HepG2 (cell line): ENCODE data around the gene SEMA3B. TPM values are rescaled to one million over a fixed set of nuclear protein-coding genes. Genes with fewer than 3 reads are reported as not detected.

Source experiments
- ATAC-seq: fragments of 200-7000 bp; cut with Tn5 transposase; 3 replicates; pipeline ENCODE4 v1.9.1; 2020; ENCODE audit warnings: mild to moderate bottlenecking, moderate library complexity
- BruUV-seq: library from RNA; stranded (reverse); fragments of 400-500 nt; replicated peaks from 2 replicates; lab custom pipeline; 2021; lab: Mats Ljungman, UMichigan
- CTCF ChIA-PET: fragments of 300-600 bp; formaldehyde crosslinking; extraction: SDS; loops from one replicate; lab custom pipeline; 2021; ENCODE audit warnings: low total read pairs, inconsistent platforms, low intra/inter-chr PET ratio; lab: Yijun Ruan, JAX
- POLR2A ChIA-PET: fragments of 350-600 bp; sonication (Branson Sonifier 250); formaldehyde crosslinking; loops from one replicate; lab custom pipeline; 2020; ENCODE audit warnings: antibody characterized with exemption, inconsistent platforms; lab: Yijun Ruan, JAX
- DNase-seq: peaks from one replicate; pipeline ENCODE4 v3.0.0-alpha.2; 2015; ENCODE audit warnings: low spot score
- FAIRE-seq: peaks from 3 replicates; lab custom pipeline; 2011; peaks lifted over from hg19 to GRCh38; lab: Jason Lieb, UNC
- H2AFZ ChIP-seq: one replicate; pipeline ENCODE4 v1.6.1; 2011; ENCODE audit warnings: low read length, inconsistent platforms
- H3K27ac ChIP-seq: fragments of 300-600 bp; 3 replicates; pipeline ENCODE4 v1.8.0; 2011; ENCODE audit warnings: mixed run types, mild to moderate bottlenecking, mixed read lengths, low read length, inconsistent platforms; ENCODE audit not compliant: insufficient read depth; ENCODE audit errors: extremely low read length
- H3K27me3 ChIP-seq, 2 experiments: fragments of 200-600 bp in 1 of 2; 2 replicates in 1 of 2; 3 replicates in 1 of 2; pipeline versions ENCODE4 v1.6.0 to v1.8.0; 2011; ENCODE audit warnings: low read length in 2 of 2, mild to moderate bottlenecking in 2 of 2, moderate library complexity in 2 of 2, inconsistent platforms in 1 of 2; ENCODE audit not compliant: insufficient read depth in 2 of 2, control insufficient read depth in 1 of 2
- H3K36me3 ChIP-seq, 2 experiments: fragments of 200-600 bp in 1 of 2; replicated peaks in 1 of 2; 2 replicates in 1 of 2; 3 replicates in 1 of 2; pipeline versions ENCODE4 v1.5.1 to v1.8.0; 2011; ENCODE audit warnings: low read length in 2 of 2, inconsistent platforms in 1 of 2; ENCODE audit not compliant: insufficient read depth in 2 of 2, control insufficient read depth in 1 of 2
- H3K4me1 ChIP-seq: 2 replicates; pipeline ENCODE4 v1.5.1; 2012; ENCODE audit warnings: low read length, inconsistent platforms; ENCODE audit not compliant: insufficient read depth
- H3K4me2 ChIP-seq: 2 replicates; pipeline ENCODE4 v1.6.0; 2011; ENCODE audit warnings: low read depth, low read length, inconsistent platforms
- H3K4me3 ChIP-seq, 3 experiments: fragments of 200-600 bp in 1 of 3; sonication (generic), shearing (Covaris generic) in 1 of 3; replicated peaks in 1 of 3; 2 replicates each; pipeline ENCODE4 v1.5.1; 2011 to 2016; ENCODE audit warnings: low read length in 3 of 3, inconsistent platforms in 2 of 3, low read depth in 2 of 3, mild to moderate bottlenecking in 2 of 3, control low read depth in 1 of 3, mixed read lengths in 1 of 3; ENCODE audit not compliant: insufficient read depth in 1 of 3
- H3K79me2 ChIP-seq: one replicate; pipeline ENCODE4 v1.6.1; 2011; ENCODE audit warnings: low read length, inconsistent platforms; ENCODE audit not compliant: insufficient read depth
- H3K9ac ChIP-seq: 2 replicates; pipeline ENCODE4 v1.6.0; 2011; ENCODE audit warnings: mild to moderate bottlenecking, low read depth, low read length, inconsistent platforms; ENCODE audit not compliant: insufficient read depth
- H3K9me3 ChIP-seq: 2 replicates; pipeline ENCODE4 v1.5.1; 2012; ENCODE audit warnings: mild to moderate bottlenecking, low read length
- H4K20me1 ChIP-seq: 2 replicates; pipeline ENCODE4 v1.6.0; 2011; ENCODE audit warnings: inconsistent platforms, mild to moderate bottlenecking, low read length, moderate library complexity; ENCODE audit not compliant: insufficient read depth
- ATF1 ChIP-seq: IDR thresholded peaks from 2 replicates; pipeline ENCODE4 v1.6.1; 2016; ENCODE audit warnings: mild to moderate bottlenecking, control low read depth
- DNMT1 ChIP-seq: sonication (generic); formaldehyde crosslinking; IDR thresholded peaks from 2 replicates; pipeline ENCODE4 v1.5.1; 2020; ENCODE audit warnings: mild to moderate bottlenecking, missing genetic modification reagents
- EZH2 ChIP-seq: conservative IDR thresholded peaks from 2 replicates; pipeline ENCODE4 v1.6.1; 2012; ENCODE audit warnings: mild to moderate bottlenecking, low read depth, low read length, moderate library complexity
- KMT2A ChIP-seq: sonication (generic); formaldehyde crosslinking; IDR thresholded peaks from 2 replicates; pipeline ENCODE4 v1.4.0; 2020; ENCODE audit warnings: missing genetic modification reagents
- MED13 ChIP-seq: sonication (generic); formaldehyde crosslinking; IDR thresholded peaks from 2 replicates; pipeline ENCODE4 v1.5.0; 2020; ENCODE audit warnings: missing genetic modification reagents
- MEIS2 ChIP-seq: sonication (generic); formaldehyde crosslinking; IDR thresholded peaks from 2 replicates; pipeline ENCODE4 v1.9.0; 2021; ENCODE audit warnings: mild to moderate bottlenecking, missing genetic modification reagents
- NKX3-1 ChIP-seq: sonication (generic); formaldehyde crosslinking; IDR thresholded peaks from 2 replicates; pipeline ENCODE4 v1.5.0; 2020; ENCODE audit warnings: missing genetic modification reagents
- PHF20 ChIP-seq: sonication (generic); formaldehyde crosslinking; IDR thresholded peaks from 2 replicates; pipeline ENCODE4 v1.5.0; 2020; ENCODE audit warnings: mild to moderate bottlenecking, missing genetic modification reagents
- PHF8 ChIP-seq: sonication (generic); formaldehyde crosslinking; IDR thresholded peaks from 2 replicates; pipeline ENCODE4 v1.5.0; 2020; ENCODE audit warnings: missing genetic modification reagents
- ZBTB42 ChIP-seq: sonication (generic); formaldehyde crosslinking; IDR thresholded peaks from 2 replicates; pipeline ENCODE4 v1.5.0; 2020; ENCODE audit warnings: mild to moderate bottlenecking, missing genetic modification reagents
- ZC3H13 ChIP-seq: sonication (generic); formaldehyde crosslinking; IDR thresholded peaks from 2 replicates; pipeline ENCODE4 v1.8.1; 2023; ENCODE audit warnings: mild to moderate bottlenecking, missing genetic modification reagents, moderate library complexity
- ZNF256 ChIP-seq: sonication (generic); formaldehyde crosslinking; conservative IDR thresholded peaks from 2 replicates; pipeline ENCODE4 v1.4.0; 2020; ENCODE audit warnings: missing genetic modification reagents
- ZNF564 ChIP-seq: sonication (generic); formaldehyde crosslinking; IDR thresholded peaks from 2 replicates; pipeline ENCODE4 v1.8.1; 2023; ENCODE audit warnings: mild to moderate bottlenecking, missing genetic modification reagents
- ZNF746 ChIP-seq: sonication (generic); formaldehyde crosslinking; IDR thresholded peaks from 2 replicates; pipeline ENCODE4 v1.8.0; 2022; ENCODE audit warnings: mild to moderate bottlenecking, missing genetic modification reagents
- ZNF772 ChIP-seq: sonication (generic); formaldehyde crosslinking; IDR thresholded peaks from 2 replicates; pipeline ENCODE4 v1.5.0; 2020; ENCODE audit warnings: mild to moderate bottlenecking, missing genetic modification reagents
- WGBS: methylation state at CpG from one replicate; pipeline ENCODE4 v1.1.6; 2017; ENCODE audit warnings: low lambda C conversion rate; 5-methylcytosine and 5-hydroxymethylcytosine counted together
- in situ Hi-C: cut with HindIII; loops from 2 replicates; pipeline ENCODE4 v1.10.0; 2017; ENCODE audit warnings: low pct_unique_long_range_greater_than_20kb; ENCODE audit not compliant: extremely low pct_ligation_motif_present
- intact Hi-C: fragments of 100-400 bp; cut with micrococcal nuclease; formaldehyde crosslinking; loops from one replicate; pipeline ENCODE4 v1.10.0; 2022; ENCODE audit not compliant: unreplicated experiment
- polyA plus RNA-seq, 8 experiments: library from polyadenylated mRNA; depleted of rRNA in 3 of 8; stranded (reverse) in 7 of 8; unstranded in 1 of 8; fragments of >200 nt; fragmentation: Illumina TruSeq in 4 of 8; extraction: Trizol in 4 of 8; gene quantifications; 2 replicates each; pipeline versions ENCODE4 v1.2.1 to v1.2.3, GENCODE V29; 2011 to 2016; ENCODE audit warnings: low read depth in 4 of 8, missing spikeins in 1 of 8, mixed read lengths in 1 of 8; ENCODE audit not compliant: insufficient read depth in 1 of 8
- total RNA-seq, 5 experiments: library from RNA; depleted of rRNA; stranded (reverse); fragments of >200 nt; fragmentation: Illumina TruSeq; extraction: Trizol; gene quantifications; 2 replicates each; pipeline ENCODE4 v1.2.3, GENCODE V29; 2016; ENCODE audit warnings: low read depth in 1 of 5
- TF ChIP-seq, protein P1 (sequence below): sonication (generic); formaldehyde crosslinking; IDR thresholded peaks from 2 replicates; pipeline ENCODE4 v1.4.0; 2020; ENCODE audit warnings: missing genetic modification reagents
- TF ChIP-seq, protein P2 (sequence below): sonication (generic); formaldehyde crosslinking; IDR thresholded peaks from 2 replicates; pipeline ENCODE4 v1.4.0; 2020; ENCODE audit warnings: missing genetic modification reagents, borderline replicate concordance
- TF ChIP-seq, protein P3 (sequence below): IDR thresholded peaks from 2 replicates; pipeline ENCODE4 v1.6.1; 2016; ENCODE audit warnings: low read depth, control low read depth

Gene SEMA3B
- total and polyA plus RNA-seq, 2 of the 13 experiments (the other 11 are each of a cell fraction or from before 2014, with no cell fraction given), result 93.2 to 158 TPM

DNA sequence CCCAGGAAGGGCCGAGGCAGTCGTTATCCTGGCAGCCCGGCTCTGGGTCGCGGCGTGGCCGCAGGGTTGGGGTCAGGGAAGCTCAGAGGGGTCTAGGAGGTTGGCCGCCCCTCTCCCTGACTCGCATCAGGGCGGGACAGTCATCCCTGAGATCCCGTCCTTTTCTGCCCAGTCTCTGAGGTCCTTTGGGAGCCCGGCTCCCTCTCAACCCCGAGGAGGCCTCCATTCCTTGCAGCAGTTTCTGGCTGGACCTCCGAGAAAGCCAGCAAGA is 53.1 kb downstream of the SEMA3B start:
- no TSS peak for BruUV-seq
- DNase-seq, result no peak
- Histone ChIP-seq H3K4me1 (peaks cover 79% of the 10 kb centered on the region), H3K9me3 (no peaks in the 10 kb centered on the region), H2AFZ (no peak overlapping the region), H3K79me2 (peaks cover 30% of the 10 kb centered on the region), H3K27me3 (no peaks in the 10 kb centered on the region; a peak in 1 of 5 replicates), H3K4me3 (peak overlapping the region; percentile 28 to 91 (median 85); a peak in 5 of 6 replicates), H3K4me2 (peak overlapping the region; percentile 94), H4K20me1 (no peaks in the 10 kb centered on the region), H3K27ac (peak overlapping the region; percentile 100), H3K36me3 (peaks cover 12 to 36% of the 10 kb centered on the region in 2 experiments), H3K9ac (peak overlapping the region; percentile 99)
- WGBS, result 60% methylated on average over 1 of the region's 14 CpGs
- POLR2A ChIA-PET, result interaction anchor here (0.8 to 13.0 kb wide), 10 partner anchors 14 to 126 kb away, joined by 3 to 222 read pairs (median 8); partner anchors contain the start of genes GNAI2, HYAL1, HYAL3 and IFRD2
- intact Hi-C loops (no loop called here), in situ Hi-C loops (loop anchor here (5.0 kb wide), 1 partner anchor 60 kb away; no protein-coding TSS in a partner anchor)
- ATAC-seq, result no peak
- FAIRE-seq, result no peak
- CTCF ChIA-PET, result interaction anchor here (0.9 to 2.3 kb wide), 3 partner anchors 19 to 95 kb away, joined by 3 to 15 read pairs (median 3); partner anchors contain the start of genes HYAL1, HYAL3 and NAA80
- TF ChIP-seq NKX3-1 (no peak), PHF20 (no peak), DNMT1 (CRISPR knock-in tag) (no peak), ZNF564 (0 out of 2 replicates have a peak, but pooled peaks have one; percentile 17), MEIS2 (CRISPR knock-in tag) (0 out of 2 replicates have a peak, but pooled peaks have one; percentile 17), KMT2A (CRISPR knock-in tag) (0 out of 2 replicates have a peak, but pooled peaks have one; percentile 3), ZNF746 (no peak), ZNF772 (0 out of 2 replicates have a peak, but pooled peaks have one; percentile 31), EZH2 (no peak), ZNF256 (CRISPR knock-in tag) (no peak), ZC3H13 (CRISPR knock-in tag) (no peak), ATF1 (CRISPR knock-in tag) (no peak), MED13 (CRISPR knock-in tag) (peak; percentile 33; the same call in 1 of the 2 replicates), ZBTB42 (CRISPR knock-in tag) (peak; percentile 14; the same call in 1 of the 2 replicates), PHF8 (CRISPR knock-in tag) (peak; percentile 20; the same call in 1 of the 2 replicates)
- TF ChIP-seq, protein P1, sequence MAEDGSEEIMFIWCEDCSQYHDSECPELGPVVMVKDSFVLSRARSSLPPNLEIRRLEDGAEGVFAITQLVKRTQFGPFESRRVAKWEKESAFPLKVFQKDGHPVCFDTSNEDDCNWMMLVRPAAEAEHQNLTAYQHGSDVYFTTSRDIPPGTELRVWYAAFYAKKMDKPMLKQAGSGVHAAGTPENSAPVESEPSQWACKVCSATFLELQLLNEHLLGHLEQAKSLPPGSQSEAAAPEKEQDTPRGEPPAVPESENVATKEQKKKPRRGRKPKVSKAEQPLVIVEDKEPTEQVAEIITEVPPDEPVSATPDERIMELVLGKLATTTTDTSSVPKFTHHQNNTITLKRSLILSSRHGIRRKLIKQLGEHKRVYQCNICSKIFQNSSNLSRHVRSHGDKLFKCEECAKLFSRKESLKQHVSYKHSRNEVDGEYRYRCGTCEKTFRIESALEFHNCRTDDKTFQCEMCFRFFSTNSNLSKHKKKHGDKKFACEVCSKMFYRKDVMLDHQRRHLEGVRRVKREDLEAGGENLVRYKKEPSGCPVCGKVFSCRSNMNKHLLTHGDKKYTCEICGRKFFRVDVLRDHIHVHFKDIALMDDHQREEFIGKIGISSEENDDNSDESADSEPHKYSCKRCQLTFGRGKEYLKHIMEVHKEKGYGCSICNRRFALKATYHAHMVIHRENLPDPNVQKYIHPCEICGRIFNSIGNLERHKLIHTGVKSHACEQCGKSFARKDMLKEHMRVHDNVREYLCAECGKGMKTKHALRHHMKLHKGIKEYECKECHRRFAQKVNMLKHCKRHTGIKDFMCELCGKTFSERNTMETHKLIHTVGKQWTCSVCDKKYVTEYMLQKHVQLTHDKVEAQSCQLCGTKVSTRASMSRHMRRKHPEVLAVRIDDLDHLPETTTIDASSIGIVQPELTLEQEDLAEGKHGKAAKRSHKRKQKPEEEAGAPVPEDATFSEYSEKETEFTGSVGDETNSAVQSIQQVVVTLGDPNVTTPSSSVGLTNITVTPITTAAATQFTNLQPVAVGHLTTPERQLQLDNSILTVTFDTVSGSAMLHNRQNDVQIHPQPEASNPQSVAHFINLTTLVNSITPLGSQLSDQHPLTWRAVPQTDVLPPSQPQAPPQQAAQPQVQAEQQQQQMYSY (CRISPR knock-in tag), result no peak; the same call in 1 of the 2 replicates
- TF ChIP-seq, protein P2, sequence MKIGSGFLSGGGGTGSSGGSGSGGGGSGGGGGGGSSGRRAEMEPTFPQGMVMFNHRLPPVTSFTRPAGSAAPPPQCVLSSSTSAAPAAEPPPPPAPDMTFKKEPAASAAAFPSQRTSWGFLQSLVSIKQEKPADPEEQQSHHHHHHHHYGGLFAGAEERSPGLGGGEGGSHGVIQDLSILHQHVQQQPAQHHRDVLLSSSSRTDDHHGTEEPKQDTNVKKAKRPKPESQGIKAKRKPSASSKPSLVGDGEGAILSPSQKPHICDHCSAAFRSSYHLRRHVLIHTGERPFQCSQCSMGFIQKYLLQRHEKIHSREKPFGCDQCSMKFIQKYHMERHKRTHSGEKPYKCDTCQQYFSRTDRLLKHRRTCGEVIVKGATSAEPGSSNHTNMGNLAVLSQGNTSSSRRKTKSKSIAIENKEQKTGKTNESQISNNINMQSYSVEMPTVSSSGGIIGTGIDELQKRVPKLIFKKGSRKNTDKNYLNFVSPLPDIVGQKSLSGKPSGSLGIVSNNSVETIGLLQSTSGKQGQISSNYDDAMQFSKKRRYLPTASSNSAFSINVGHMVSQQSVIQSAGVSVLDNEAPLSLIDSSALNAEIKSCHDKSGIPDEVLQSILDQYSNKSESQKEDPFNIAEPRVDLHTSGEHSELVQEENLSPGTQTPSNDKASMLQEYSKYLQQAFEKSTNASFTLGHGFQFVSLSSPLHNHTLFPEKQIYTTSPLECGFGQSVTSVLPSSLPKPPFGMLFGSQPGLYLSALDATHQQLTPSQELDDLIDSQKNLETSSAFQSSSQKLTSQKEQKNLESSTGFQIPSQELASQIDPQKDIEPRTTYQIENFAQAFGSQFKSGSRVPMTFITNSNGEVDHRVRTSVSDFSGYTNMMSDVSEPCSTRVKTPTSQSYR, result no peak
- TF ChIP-seq, protein P3, sequence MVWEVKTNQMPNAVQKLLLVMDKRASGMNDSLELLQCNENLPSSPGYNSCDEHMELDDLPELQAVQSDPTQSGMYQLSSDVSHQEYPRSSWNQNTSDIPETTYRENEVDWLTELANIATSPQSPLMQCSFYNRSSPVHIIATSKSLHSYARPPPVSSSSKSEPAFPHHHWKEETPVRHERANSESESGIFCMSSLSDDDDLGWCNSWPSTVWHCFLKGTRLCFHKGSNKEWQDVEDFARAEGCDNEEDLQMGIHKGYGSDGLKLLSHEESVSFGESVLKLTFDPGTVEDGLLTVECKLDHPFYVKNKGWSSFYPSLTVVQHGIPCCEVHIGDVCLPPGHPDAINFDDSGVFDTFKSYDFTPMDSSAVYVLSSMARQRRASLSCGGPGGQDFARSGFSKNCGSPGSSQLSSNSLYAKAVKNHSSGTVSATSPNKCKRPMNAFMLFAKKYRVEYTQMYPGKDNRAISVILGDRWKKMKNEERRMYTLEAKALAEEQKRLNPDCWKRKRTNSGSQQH (CRISPR knock-in tag), result 0 out of 2 replicates have a peak, but pooled peaks have one; percentile 0
